NCI-H748 treated with DMSO at 0.1 percent for 48 hours (cell line): ENCODE data around the gene SDK1.

Experiments
- DNase-seq: peaks from one replicate; lab custom pipeline; 2025; lab: John Stamatoyannopoulos, UW

The SDK1 gene

GRCh38 chr7:4159761-4160554 is 858.9 kb downstream of the SDK1 start:
- DNase-seq: no peak

DNA sequence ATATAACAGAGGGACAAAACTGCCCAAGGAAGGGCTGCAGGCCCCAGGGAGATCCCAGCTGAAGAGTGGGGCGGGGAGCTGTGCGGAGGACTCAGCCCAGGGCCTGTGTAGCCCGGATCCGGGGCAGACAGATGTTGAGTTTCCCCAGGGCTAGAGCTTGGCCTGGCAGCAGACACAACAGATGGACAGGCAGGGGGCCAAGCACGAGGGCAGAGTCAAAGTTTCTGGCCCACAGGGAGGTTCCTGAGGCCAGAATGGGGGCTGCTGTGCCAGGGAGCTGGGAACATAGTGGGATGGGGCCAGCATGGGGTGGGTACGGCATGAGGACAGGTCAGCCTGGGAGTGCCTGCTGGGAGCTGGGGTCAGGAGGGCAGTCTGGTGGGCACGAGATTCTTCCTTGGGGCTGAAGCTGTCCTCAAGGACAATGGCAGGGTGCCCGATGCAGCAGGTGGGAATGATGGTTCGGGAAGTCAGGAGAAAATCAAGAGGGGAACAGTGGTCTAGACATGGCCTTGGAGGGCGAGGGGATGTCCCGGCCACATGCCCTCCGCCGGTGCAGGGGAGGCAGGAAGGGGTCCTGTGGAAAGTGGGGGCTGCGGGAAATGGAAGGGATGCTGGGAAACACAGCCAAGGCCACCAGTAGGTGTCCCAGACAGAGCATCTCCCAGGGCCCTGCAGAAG is 862.0 kb downstream of the SDK1 start:
- no peak for DNase-seq

DNA sequence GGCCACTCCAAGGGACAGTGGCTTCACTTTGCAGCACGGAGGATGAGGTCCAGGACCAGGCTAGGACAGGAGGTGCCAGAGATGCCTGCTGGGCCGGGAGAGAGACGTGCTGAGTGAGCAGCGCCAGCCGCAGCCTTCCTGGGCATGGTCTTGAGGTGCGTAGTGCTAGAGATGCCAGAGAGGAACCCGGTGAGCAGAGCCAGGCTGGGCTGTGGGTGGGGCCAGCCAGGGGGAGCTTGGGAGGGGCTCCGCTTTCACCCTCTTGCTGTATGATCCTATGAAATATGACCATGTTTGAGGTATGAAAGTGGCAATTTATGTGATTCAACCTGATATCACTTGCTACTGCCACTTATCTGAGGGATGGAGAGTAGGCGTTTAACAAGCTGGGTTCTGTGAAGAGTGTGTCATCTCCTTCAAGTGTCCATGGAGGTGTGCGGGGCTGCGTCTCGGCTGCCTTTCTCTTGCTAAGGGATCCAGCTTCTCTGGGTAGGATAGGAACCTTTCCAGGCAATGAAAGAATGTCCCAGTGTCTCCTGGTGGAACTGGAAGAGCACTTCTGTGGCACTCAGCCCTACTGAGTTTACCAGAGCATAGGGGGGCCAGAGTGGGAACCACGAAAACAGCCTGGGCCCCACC is 862.6 kb downstream of the SDK1 start:
- no peak for DNase-seq

- DNase-seq: no peak
These were observed 863.5 kb downstream of the SDK1 start for GRCh38 chr7:4164556-4164955.

DNA sequence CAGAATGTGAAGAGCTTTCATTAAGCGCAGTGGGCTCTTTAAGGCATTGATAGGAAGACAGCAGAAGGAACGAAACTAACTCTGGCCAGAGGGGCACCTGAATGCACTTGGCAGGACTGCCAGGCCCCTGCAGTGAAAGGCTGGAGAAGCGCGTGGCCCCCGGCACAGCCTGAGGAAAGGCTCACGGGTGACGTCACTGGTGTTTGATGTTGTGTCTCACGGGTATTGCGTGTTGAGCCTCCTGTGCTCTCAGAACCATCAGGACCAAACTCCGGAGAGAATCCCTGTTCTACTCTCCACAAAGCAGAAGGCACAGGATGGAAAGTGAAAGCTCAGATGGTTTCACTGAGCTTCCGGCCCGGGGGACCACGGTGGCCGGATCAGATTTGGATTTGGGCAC is 865.3 kb downstream of the SDK1 start:
- no peak for DNase-seq

GRCh38 chr7:4166807-4167206 is 865.8 kb downstream of the SDK1 start:
- no peak for DNase-seq

DNA sequence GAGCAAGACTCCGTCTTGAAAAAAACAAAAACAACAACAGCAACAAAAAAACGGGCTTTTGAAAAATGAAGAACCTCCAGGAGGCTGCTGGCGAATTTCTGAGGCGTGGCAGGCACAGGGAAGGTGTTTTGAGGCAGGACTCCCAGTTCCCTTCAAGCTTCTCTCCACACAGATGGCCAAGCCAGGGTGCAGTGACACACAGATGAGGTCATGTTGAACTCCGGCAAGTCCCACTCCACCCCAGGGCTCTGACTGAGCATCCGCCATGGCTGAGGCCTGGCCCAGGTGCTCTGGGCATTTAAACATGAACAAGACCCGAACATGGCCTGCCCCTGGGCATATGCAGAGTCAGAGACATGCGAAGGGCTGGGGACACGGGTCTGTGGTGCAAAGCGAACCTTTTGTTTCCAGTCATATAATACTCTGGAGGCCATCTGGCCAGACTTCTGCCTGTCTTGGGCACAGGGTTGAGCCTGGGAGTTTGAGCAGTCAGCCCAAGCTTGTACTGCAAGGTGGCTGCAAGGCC is 866.4 kb downstream of the SDK1 start:
- DNase-seq: no peak

GRCh38 chr7:4168041-4168440 is 867.0 kb downstream of the SDK1 start:
- DNase-seq: no peak

- no peak for DNase-seq
These were observed 867.5 kb downstream of the SDK1 start for GRCh38 chr7:4168541-4168940.

DNA sequence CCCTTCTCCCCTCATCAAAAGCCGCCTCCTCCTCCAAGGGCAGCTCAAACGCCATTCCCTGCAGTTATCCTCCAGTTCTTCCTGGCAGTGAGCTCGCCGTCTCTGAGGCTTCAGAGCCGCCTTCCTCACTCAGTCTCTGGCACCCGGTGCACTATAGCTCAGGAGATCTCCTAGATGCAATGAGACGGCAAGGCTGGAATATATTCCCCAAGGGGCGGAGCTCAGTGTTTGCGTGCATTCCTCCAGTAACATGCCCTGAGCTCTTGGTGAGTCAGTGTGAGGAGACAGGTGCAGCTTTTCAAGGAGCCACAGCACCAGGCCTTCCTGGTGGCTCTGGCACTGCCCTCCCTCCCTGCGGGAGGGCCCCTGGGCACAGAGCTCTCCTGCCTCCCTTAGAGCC is 868.4 kb downstream of the SDK1 start:
- DNase-seq: no peak

- DNase-seq: no peak
These were observed 870.1 kb downstream of the SDK1 start for GRCh38 chr7:4170997-4171786.

DNA sequence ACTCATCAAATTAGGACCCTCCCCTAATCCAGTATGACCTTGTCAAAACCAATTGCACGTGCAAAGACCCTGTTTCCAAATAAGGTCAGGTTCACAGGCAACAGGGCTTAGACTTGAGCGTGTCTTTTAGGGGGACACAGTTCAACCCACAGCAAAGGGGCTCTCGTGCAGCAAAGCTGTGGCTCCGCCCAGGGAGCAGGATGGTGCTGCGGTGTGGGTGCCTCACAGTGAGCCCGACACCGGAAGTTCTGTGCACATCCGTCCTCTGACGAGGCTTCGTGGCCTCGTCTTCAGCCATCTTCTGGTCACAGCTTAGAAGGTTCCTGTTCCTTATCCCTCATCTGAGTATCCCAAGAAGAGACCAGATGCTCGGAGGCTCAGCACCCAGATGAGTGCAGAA is 871.8 kb downstream of the SDK1 start:
- no peak for DNase-seq

DNA sequence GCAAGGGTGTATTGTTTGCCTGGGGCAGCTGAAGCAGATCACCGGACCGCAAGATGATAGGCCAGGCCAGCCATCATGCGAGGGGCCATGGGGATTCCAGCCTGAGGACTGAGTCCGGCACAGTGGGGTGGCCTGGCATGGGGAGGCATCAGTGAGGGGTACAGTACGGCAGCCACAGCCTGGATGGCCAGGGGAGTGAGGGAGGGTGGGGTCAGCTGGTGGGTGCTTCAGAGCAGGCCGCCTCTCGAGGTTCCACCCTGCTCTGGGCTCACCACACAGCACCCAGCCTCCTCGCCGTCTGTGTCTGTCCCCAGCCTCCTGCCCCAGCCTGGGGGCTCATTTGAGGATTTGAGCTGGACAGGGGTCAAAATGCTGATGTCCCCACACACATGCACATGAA is 872.6 kb downstream of the SDK1 start:
- no peak for DNase-seq

DNA sequence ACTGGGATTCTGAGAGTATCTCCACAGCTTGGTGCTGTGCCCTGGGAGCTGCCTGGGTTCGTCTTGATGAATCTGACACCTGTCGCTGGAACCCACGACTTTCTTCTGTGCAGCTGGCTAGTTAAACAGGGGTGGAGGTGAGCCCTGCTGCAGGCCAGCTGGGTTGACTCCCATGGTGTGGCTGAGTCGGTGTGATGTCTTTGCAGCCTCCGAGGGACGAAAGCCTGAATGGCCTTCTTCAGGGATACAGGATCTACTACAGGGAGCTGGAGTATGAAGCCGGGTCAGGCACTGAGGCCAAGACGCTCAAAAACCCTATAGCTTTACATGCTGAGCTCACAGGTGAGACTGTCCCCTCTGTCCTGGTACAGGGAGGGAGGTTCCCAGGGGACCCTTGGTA is 873.0 kb downstream of the SDK1 start:
- no peak for DNase-seq

DNA sequence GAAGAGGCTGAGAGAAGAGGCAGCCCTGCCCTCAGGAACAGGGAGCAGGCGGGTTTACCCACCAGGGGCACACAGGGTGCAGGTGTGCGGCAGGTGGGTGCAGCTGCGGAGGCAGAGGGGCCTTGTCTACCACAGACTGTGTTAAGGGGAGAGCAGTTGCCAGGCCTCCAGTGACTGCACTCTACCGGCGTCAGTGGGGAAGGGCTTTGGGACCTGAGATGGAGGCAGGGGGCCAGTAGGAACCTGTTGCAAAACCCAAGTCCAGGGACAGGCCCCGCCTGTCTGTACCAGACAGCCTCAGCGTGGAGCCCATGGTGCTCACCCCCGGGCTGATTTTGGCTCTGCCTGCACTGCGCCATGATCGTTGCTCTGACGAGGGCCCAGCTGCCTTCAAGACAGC is 873.4 kb downstream of the SDK1 start:
- DNase-seq: no peak

- DNase-seq: no peak
These were observed 873.8 kb downstream of the SDK1 start for GRCh38 chr7:4174884-4175283.

GRCh38 chr7:4175346-4175973 is 874.4 kb downstream of the SDK1 start:
- DNase-seq: no peak

- DNase-seq: no peak
These were observed 875.9 kb downstream of the SDK1 start for GRCh38 chr7:4177001-4177400.

- no peak for DNase-seq
These were observed 877.4 kb downstream of the SDK1 start for GRCh38 chr7:4178416-4178815.

- DNase-seq: no peak
These were observed 878.0 kb downstream of the SDK1 start for GRCh38 chr7:4178916-4179687.
